Mucosa of rectum (tissue), 2 donors: Measurements from ENCODE around the gene SACS.
"Not testable (repeated sequence)": the region's sequence is repeated elsewhere in the genome, so short reads cannot be mapped to it uniquely, and the experiment has no call there.

ENCODE experiments used
- H3K27ac ChIP-seq, 2 donors: one replicate each; pipeline ENCODE4 v1.7.0; 2013; ENCODE audit warnings: inconsistent platforms in 2 of 2, low read depth in 2 of 2, low read length in 2 of 2
- H3K27me3 ChIP-seq, 2 donors: one replicate each; pipeline ENCODE4 v1.7.0; 2013; ENCODE audit warnings: low read length in 2 of 2; ENCODE audit not compliant: control insufficient read depth in 2 of 2, insufficient read depth in 2 of 2
- H3K36me3 ChIP-seq, 2 donors: one replicate each; pipeline ENCODE4 v1.7.0; 2013; ENCODE audit warnings: low read length in 2 of 2; ENCODE audit not compliant: control insufficient read depth in 2 of 2, insufficient read depth in 2 of 2
- H3K4me1 ChIP-seq, 2 donors: one replicate each; pipeline ENCODE4 v1.7.0; 2013; ENCODE audit warnings: low read length in 2 of 2, mild to moderate bottlenecking in 1 of 2; ENCODE audit not compliant: control insufficient read depth in 2 of 2, insufficient read depth in 2 of 2
- H3K4me3 ChIP-seq, 2 donors: one replicate each; pipeline ENCODE4 v1.7.0; 2013; ENCODE audit warnings: low read length in 2 of 2
- H3K9ac ChIP-seq, 2 donors: one replicate each; pipeline ENCODE4 v1.7.0; 2013; ENCODE audit warnings: low read length in 2 of 2, low read depth in 1 of 2, mild to moderate bottlenecking in 1 of 2
- H3K9me3 ChIP-seq, 2 donors: one replicate each; pipeline ENCODE4 v1.7.0; 2013; ENCODE audit warnings: low read length in 2 of 2; ENCODE audit not compliant: control insufficient read depth in 2 of 2
- donor health status: healthy.
- donor health status: Normal muscosa, but diverticular disease.

The SACS gene

DNA sequence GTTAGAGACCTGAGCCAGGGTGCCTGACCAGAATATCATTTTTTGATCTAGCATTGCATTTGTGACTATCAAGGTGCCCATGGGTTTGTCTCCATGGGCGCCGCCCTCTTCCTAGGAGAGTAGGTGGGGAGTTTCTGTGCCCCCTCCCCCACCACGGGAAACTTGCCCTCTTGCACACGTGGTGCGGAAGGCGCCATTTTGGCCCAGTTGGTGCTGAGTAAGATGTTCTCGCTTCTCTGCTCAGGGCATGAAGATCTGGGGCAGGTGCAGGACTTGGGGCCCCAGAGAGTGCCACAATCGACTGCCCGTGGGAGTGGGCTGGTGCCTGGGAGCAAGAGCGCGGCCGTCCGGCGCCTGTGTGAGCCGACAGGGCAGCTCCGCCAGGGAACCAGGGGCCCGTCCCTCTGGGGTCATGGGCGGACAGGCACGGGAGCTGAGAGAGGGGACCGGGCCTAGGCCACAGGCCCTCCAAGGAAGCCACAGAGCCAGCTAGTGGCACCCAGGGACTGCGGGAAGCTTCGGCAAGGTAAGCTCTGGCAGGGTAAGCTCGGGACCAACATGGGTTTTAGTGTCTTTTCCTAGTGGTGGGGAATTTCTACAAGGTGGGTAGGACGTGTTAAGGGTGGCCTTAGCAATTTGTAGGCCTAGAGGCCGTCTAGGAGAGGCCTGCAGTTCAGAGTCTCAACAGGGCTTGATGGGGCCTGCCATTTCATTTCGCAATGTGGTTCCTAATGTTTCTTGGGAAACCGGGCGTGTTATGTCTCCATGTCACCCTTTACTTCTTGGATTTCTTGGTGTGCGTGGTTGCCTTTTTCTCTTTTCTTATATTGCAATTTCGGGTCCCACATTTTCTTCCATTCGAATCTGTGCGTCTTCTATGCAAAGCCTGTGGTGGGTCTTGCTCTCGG, 14.5 kb downstream of the SACS start:
- Histone ChIP-seq H3K27me3 (no peaks in the 10 kb centered on the region), H3K27ac (no peak overlapping the region), H3K9ac (no peak overlapping the region), H3K4me3 (no peak overlapping the region), H3K36me3 (no peaks in the 10 kb centered on the region), H3K4me1 (no peaks in the 10 kb centered on the region), H3K9me3 (no peaks in the 10 kb centered on the region)

DNA sequence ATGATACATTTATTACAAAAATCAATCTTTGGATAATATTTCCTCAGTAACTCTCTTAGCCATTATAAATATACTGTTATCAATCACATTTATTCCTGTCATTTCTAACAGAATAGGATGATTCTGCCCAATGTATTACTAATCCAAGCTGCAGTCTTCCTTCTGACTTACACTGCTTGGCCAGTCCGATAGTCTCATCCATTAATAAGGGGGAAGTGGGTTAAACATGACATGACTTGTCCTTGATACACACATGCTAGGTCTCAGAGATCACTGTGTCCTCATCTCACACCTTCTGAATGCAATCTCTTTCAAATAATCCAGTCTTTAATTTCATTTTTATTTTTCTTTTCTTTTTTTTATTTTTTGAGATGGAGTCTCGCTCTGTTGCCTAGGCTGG, 18.8 kb downstream of the SACS start:
- no peaks in the 10 kb centered on the region for H3K9me3 ChIP-seq
- no peak overlapping the region for H3K4me3 ChIP-seq
- no peak overlapping the region for H3K9ac ChIP-seq
- no peak overlapping the region for H3K27ac ChIP-seq
- no peaks in the 10 kb centered on the region for H3K36me3 ChIP-seq
- H3K4me1 ChIP-seq = no peaks in the 10 kb centered on the region
- H3K27me3 ChIP-seq = no peaks in the 10 kb centered on the region

DNA sequence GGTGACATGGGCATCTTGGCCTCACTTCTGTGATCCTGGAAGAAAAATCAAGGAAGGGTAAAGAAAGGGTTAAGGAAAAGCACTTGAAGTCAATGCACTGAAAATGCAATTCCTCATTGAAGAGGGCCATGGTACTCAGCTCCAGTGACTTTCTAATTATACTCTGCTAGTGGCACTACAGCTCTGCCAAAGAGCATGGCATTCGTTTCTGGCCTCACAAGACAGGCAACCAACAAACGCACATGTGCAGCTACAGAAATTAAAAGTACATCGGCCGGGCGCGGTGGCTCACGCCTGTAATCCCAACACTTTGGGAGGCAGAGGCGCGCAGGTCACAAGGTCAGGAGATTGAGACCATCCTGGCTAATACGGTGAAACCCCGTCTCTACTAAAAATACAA, 21.8 kb downstream of the SACS start:
- Histone ChIP-seq H3K27ac (no peak overlapping the region), H3K9me3 (no peaks in the 10 kb centered on the region), H3K9ac (no peak overlapping the region), H3K27me3 (no peaks in the 10 kb centered on the region), H3K4me1 (no peaks in the 10 kb centered on the region), H3K36me3 (no peaks in the 10 kb centered on the region), H3K4me3 (no peak overlapping the region)

DNA sequence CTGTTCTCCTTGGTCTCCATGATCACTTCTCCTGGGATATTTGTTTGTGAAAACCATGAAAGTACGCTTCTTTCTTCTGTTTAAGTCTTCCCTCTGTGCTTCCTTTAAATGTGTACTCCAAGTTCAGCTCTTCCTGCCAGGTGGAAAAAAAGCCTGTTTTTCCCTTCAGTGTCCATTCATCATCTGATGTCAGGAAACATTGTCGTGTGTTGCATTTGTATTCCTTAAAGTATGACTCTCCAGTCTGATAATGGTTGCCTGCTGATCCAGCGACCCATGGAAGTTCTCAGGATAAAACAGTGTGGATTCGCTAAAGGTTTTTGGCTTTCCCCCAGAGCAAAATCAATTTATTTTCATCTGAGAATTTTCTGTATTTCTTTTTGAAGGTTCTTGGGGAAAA, 22.3 kb downstream of the SACS start:
- H3K9me3 ChIP-seq = no peaks in the 10 kb centered on the region
- no peaks in the 10 kb centered on the region for H3K36me3 ChIP-seq
- no peak overlapping the region for H3K9ac ChIP-seq
- H3K4me1 ChIP-seq = no peaks in the 10 kb centered on the region
- no peak overlapping the region for H3K4me3 ChIP-seq
- no peak overlapping the region for H3K27ac ChIP-seq
- no peaks in the 10 kb centered on the region for H3K27me3 ChIP-seq

DNA sequence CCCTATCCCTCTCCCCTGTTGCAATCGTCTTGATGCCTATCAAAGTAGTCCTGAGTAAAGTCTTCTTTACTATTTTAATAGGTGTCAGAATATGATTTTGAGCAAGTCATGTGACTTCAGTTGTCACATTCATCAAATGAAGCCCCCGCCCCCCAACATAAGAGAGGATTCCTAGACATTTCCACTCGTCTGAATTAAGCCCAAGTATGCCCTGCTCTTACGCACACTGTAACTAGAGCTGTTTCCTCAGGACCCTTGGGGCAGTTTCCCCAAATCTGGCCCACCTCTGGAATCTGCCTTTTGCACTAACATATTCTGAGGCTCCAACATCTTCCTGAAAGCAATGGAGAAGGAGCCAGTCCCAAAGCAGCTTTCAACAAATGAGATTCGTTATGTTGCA, 25.5 kb downstream of the SACS start:
- H3K27ac ChIP-seq = no peak overlapping the region
- H3K36me3 ChIP-seq = no peaks in the 10 kb centered on the region
- no peaks in the 10 kb centered on the region for H3K9me3 ChIP-seq
- H3K4me1 ChIP-seq = no peaks in the 10 kb centered on the region
- no peaks in the 10 kb centered on the region for H3K27me3 ChIP-seq
- no peak overlapping the region for H3K4me3 ChIP-seq
- no peak overlapping the region for H3K9ac ChIP-seq

DNA sequence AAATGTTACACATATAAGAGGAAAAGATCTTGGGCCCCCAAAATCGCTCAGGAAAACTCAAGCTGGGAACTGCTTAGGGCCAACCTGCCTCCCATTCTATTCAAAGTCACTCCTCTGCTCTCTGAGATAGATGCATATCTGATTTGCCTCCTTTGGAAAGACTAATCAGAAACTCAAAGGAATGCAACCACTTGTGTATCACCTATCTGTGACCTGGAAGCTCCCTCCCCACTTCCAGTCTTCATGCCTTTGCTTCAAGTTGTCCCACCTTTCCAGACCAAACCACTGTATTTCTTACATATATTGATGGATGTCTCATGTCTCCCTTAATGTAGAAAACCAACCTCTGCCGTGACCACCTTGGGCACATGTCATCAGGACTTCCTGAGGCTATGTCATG, 32.3 kb downstream of the SACS start:
- not testable (repeated sequence) for H3K36me3 ChIP-seq, H3K9ac ChIP-seq, H3K27me3 ChIP-seq, H3K27ac ChIP-seq, H3K9me3 ChIP-seq, H3K4me1 ChIP-seq, H3K4me3 ChIP-seq

DNA sequence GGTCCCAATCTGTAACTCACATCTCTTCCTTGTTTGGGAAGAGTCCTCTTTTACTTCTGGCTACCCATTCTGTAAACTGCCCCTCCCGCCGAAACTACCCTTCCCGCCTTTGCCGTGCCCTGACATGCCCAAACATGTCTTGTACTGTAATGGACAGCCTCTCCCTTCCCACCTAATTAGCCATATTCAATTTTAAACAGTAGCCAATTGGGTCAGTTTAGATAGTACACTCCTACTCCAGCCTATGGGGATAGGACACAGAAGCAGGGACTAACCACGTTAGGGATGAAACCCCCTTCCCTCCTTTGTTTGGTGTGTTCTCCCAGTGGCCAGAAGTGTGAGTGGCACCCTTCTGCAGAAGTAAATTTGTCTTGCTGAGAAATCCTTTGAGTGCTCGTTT, 34.2 kb downstream of the SACS start:
- H3K4me1 ChIP-seq = no peaks in the 10 kb centered on the region
- H3K4me3 ChIP-seq = no peak overlapping the region
- no peaks in the 10 kb centered on the region for H3K27me3 ChIP-seq
- H3K36me3 ChIP-seq = no peaks in the 10 kb centered on the region
- H3K27ac ChIP-seq = no peak overlapping the region
- peaks cover 0 to 2% of the 10 kb centered on the region in 2 donors for H3K9me3 ChIP-seq
- no peak overlapping the region for H3K9ac ChIP-seq

DNA sequence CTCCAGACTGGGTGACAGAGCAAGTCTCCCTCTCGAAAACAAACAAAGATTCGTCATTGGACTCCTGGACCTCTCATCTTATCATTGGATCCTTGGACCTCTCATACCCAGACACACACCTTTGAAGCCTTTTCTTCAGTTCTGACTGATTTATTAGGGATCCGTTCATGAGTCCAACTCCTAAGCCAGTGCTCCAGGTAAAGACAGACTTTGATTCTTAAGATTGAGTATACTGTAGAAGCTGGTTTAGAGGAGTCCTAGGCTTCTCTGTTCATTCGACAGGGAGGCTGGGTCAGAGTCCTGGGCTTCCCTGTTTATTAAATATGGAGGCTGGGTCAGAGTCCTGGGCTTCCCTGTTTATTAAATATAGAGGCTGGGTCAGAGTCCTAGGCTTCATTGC, 38.7 kb downstream of the SACS start:
- no peaks in the 10 kb centered on the region for H3K4me1 ChIP-seq
- peaks cover 0 to 2% of the 10 kb centered on the region in 2 donors for H3K9me3 ChIP-seq
- no peaks in the 10 kb centered on the region for H3K27me3 ChIP-seq
- no peak overlapping the region for H3K27ac ChIP-seq
- H3K4me3 ChIP-seq = no peak overlapping the region
- H3K9ac ChIP-seq = no peak overlapping the region
- no peaks in the 10 kb centered on the region for H3K36me3 ChIP-seq

DNA sequence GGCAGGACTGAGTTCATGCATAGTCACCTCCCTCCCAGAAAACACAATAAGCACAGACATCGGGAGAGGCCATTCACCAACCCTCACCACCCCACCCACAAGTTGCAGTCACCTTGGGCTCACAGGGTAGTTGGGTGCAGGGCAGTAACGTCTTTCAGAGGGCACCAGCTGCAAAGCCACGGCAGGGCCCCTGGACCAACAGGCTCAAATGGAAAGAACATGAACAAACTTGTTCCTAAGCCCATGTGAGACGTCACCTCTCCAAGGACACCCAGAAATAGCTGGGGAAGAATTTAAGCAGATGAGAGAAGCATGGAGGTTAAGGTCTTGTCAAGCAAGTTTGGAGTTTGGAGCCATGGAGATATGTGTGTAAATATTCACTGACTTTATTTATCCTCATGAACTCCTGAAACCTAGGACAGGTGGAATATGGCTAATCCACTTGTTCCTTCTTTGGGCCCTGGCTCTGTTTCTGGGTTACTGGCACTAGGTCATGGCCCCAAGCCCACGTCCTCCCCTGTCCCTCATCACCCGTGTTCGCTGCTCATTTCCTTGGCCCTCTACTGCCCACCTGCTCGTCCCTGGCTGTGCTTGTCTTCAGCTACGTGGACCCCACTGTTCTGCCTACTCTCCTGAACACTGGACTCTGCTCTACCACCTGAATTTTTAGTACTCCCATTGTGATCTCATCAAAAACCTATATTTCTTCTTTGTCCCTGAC, 40.4 kb downstream of the SACS start:
- no peak overlapping the region for H3K9ac ChIP-seq
- no peak overlapping the region for H3K27ac ChIP-seq
- H3K9me3 ChIP-seq = no peaks in the 10 kb centered on the region

DNA sequence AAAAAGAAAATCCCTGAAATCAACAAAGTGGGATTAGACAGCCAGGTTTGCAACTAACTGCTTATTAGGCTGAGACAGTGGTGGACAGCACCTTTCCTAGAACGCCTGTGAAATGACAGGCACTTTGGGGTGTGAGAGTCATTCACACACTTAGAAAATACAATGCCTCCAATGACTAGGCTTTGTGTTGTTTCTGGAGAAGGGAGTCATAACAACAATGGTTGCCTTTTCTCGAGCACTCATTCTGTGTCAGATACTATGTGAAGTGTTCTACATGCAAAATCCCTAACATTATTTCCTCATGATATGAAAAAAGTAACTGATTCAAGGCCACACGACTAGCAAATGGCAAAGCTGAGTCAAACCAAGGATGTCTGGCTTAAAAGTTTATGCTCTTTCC, 41.2 kb downstream of the SACS start:
- H3K36me3 ChIP-seq = no peaks in the 10 kb centered on the region
- no peak overlapping the region for H3K4me3 ChIP-seq
- no peak overlapping the region for H3K9ac ChIP-seq
- H3K27ac ChIP-seq = no peak overlapping the region
- no peaks in the 10 kb centered on the region for H3K9me3 ChIP-seq
- no peaks in the 10 kb centered on the region for H3K4me1 ChIP-seq
- no peaks in the 10 kb centered on the region for H3K27me3 ChIP-seq

More for the DNA sequence above, 40.4 kb downstream of the SACS start:
- Histone ChIP-seq H3K4me1 (no peaks in the 10 kb centered on the region), H3K36me3 (no peaks in the 10 kb centered on the region), H3K4me3 (no peak overlapping the region), H3K27me3 (no peaks in the 10 kb centered on the region)
